Measurements from ENCODE around the gene AMBRA1.

Gene AMBRA1

DNA sequence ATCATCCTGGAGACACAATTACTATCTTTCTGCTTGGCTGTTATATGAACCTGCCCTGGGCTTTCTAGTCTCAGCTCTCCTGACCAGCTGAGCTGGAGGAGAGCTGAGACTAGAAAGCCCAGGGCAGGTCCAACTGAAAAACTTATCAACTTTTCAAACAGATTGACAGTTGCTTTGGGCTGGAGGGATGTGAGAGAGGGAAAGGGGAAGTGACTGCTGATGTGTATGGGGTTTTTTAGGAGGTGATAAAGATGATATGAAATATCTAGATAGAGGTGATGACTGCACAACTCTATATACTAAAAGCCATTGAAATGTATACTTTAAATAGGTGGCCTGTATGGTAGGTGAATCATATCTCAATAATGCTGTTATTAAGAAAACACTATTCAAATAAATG is 142.1 kb downstream of the AMBRA1 start:
- H3K27ac ChIP-seq (ENCODE audit: low read depth, low read length), result no peak overlapping the region
- no peak overlapping the region for H3K9ac ChIP-seq (ENCODE audit: low read length in 5 of 5)
- no peaks in the 10 kb centered on the region for H3K27me3 ChIP-seq (ENCODE audit: control insufficient read depth in 5 of 5, insufficient read depth in 4 of 5, low read length in 5 of 5)
- peaks cover 0 to 5% (median under 1%) of the 10 kb centered on the region in 5 donors for H3K4me1 ChIP-seq (ENCODE audit: control insufficient read depth in 5 of 5, insufficient read depth in 5 of 5, low read length in 5 of 5)
- no peak overlapping the region for H3K4me3 ChIP-seq (ENCODE audit: low read depth in 1 of 5, low read length in 5 of 5)
- H3K36me3 ChIP-seq (ENCODE audit: control insufficient read depth in 5 of 5, insufficient read depth in 5 of 5, low read length in 5 of 5), result peaks cover 0 to 5% (median 0%) of the 10 kb centered on the region in 5 donors
- no peaks in the 10 kb centered on the region for H3K9me3 ChIP-seq (ENCODE audit: control insufficient read depth in 5 of 5, low read length in 5 of 5)

DNA sequence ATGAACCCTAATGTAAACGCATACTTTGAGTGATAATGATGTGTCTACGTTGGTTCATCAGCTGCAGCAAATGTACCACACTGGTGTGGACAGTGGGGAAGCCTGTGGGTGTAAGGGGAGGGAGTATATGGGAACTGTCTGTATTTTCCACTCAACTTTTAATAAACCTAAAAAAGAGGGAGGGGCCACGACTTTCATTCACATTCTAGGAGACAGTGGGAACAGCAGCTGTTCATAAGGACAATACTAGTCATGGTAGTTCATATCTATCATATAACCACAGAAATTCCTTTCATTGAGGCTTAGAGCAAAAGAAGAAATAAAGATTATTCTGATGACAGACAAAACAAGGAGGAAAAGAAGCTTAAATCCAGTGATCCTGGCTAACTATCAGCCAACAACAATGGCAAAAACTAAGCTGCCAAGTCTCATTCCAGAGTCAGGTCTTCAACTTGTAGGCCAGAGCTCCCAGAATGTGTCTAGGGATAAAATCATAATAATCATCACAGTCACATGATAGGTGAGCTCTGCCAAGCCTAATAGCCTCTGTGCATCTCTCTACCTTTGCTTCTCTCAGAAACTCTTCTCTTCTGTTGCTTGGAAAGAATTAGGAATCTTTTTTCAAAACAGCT is 142.9 kb downstream of the AMBRA1 start:
- Histone ChIP-seq H3K9me3 (ENCODE audit: control insufficient read depth in 5 of 5, low read length in 5 of 5) (no peaks in the 10 kb centered on the region), H3K27me3 (ENCODE audit: control insufficient read depth in 5 of 5, insufficient read depth in 4 of 5, low read length in 5 of 5) (no peaks in the 10 kb centered on the region), H3K4me1 (ENCODE audit: control insufficient read depth in 5 of 5, insufficient read depth in 5 of 5, low read length in 5 of 5) (peaks cover 0 to 13% (median 8%) of the 10 kb centered on the region in 5 donors), H3K4me3 (ENCODE audit: low read depth in 1 of 5, low read length in 5 of 5) (no peak overlapping the region), H3K27ac (ENCODE audit: low read depth, low read length) (no peak overlapping the region), H3K9ac (ENCODE audit: low read length in 5 of 5) (no peak overlapping the region), H3K36me3 (ENCODE audit: control insufficient read depth in 5 of 5, insufficient read depth in 5 of 5, low read length in 5 of 5) (peaks cover 0 to 4% (median 0%) of the 10 kb centered on the region in 5 donors)

DNA sequence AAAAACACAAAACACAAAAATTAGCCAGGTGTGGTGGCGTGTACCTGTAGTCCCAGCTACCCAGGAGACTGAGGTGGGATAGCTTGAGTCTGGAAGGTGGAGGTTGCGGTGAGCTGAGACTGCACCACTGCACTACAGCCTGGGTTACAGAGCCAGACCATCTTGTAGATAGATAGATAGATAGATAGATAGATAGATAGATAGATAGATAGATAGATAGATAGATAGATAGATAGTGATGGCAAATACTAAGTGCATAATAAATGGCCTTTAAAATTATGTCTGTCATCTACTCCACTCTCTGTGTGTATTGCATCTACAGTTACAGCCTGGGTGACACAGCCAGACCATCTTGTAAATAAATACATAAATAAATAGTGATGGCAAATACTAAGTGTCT is 146.3 kb downstream of the AMBRA1 start:
- Histone ChIP-seq H3K9me3 (ENCODE audit: control insufficient read depth in 5 of 5, low read length in 5 of 5) (no peaks in the 10 kb centered on the region), H3K9ac (ENCODE audit: low read length in 5 of 5) (no peak overlapping the region), H3K27ac (ENCODE audit: low read depth, low read length) (no peak overlapping the region), H3K4me3 (ENCODE audit: low read depth in 1 of 5, low read length in 5 of 5) (no peak overlapping the region), H3K4me1 (ENCODE audit: control insufficient read depth in 5 of 5, insufficient read depth in 5 of 5, low read length in 5 of 5) (peaks cover 0 to 24% (median 12%) of the 10 kb centered on the region in 5 donors), H3K27me3 (ENCODE audit: control insufficient read depth in 5 of 5, insufficient read depth in 4 of 5, low read length in 5 of 5) (no peaks in the 10 kb centered on the region), H3K36me3 (ENCODE audit: control insufficient read depth in 5 of 5, insufficient read depth in 5 of 5, low read length in 5 of 5) (peaks cover 0 to 5% (median 2%) of the 10 kb centered on the region in 5 donors)

DNA sequence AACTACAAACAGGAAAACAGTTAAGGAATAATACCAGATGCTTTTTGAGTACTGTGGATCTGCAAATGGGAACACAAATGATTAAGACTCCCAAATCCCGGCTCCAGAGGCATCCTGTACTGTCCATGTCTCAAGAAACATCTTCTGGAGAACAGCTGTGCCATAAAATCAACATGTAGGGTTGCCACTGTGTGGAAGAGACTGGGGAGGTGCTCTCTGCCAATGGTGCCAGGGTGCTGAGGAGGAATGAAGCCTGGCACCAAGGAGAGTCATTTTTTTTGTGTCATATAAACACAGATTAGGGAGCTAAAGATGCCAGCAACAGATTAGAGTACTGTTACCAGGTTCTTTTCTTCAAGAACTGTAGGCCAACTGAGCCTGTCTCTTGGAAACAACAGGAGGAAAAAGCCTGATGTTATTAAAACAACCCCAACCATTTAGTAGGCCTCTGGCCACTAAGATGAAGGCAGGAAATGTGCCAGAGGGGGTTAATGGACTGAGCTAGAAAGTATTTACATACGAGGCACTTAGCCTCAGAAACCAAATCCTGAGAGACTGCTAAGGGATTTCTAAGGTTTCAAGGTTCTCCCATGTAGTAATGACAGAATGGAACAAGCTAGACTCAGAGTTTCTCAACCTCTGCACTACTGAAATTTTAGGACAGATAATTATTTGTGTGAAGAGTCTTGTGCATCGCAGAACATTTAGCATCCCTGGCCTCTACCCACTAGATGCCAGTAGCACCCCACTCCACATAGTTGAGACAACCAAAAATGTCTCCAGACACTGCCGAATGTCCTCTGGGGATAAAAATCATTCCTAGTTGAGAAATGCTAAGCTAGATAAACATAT is 147.7 kb downstream of the AMBRA1 start:
- Histone ChIP-seq H3K27me3 (ENCODE audit: control insufficient read depth in 5 of 5, insufficient read depth in 4 of 5, low read length in 5 of 5) (no peaks in the 10 kb centered on the region), H3K9me3 (ENCODE audit: control insufficient read depth in 5 of 5, low read length in 5 of 5) (no peaks in the 10 kb centered on the region), H3K9ac (ENCODE audit: low read length in 5 of 5) (no peak overlapping the region), H3K27ac (ENCODE audit: low read depth, low read length) (peak overlapping the region; percentile 48), H3K4me1 (ENCODE audit: control insufficient read depth in 5 of 5, insufficient read depth in 5 of 5, low read length in 5 of 5) (peaks cover 0 to 24% (median 12%) of the 10 kb centered on the region in 5 donors), H3K4me3 (ENCODE audit: low read depth in 1 of 5, low read length in 5 of 5) (no peak overlapping the region), H3K36me3 (ENCODE audit: control insufficient read depth in 5 of 5, insufficient read depth in 5 of 5, low read length in 5 of 5) (peaks cover 5 to 12% (median 11%) of the 10 kb centered on the region in 5 donors)

DNA sequence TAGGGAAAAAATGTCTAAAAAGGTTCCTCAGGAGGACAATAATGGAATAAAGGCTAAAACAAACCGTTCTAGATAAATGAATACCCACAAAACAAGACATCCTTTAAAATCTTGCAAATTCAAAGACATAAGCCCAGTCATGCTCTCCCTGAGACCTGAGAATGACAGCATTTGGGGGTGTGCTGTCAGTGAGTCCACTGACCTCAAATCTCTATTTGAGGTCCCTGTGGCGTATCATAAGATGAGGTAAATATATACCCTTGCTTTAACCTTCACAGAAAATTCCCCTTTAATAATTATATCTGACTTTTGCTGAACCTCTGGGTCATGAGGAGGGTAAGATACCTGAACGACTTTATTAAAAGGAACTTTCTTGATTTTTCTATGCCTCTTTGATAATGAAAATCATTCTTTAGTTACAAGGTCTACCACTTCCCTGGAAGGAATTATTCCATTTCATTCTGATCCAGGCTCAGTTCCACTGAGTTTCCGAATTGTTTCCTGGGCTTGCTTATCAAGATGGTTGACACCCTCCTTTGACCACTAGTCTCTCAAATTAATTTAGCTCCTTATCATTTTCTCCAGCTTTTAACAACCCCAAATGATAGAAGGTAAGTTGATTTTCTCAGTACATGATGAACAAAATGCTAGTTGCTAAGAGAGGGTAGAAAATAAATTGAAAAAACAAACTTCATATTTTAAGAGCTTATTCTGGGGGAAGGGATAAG is 148.5 kb downstream of the AMBRA1 start:
- no peak overlapping the region for H3K4me3 ChIP-seq (ENCODE audit: low read depth in 1 of 5, low read length in 5 of 5)
- H3K27ac ChIP-seq (ENCODE audit: low read depth, low read length), result peak overlapping the region; percentile 48
- no peaks in the 10 kb centered on the region for H3K27me3 ChIP-seq (ENCODE audit: control insufficient read depth in 5 of 5, insufficient read depth in 4 of 5, low read length in 5 of 5)
- H3K9ac ChIP-seq (ENCODE audit: low read length in 5 of 5), result peak overlapping the region in 1 of 5 donors; percentile 4
- peaks cover 7 to 12% (median 11%) of the 10 kb centered on the region in 5 donors for H3K36me3 ChIP-seq (ENCODE audit: control insufficient read depth in 5 of 5, insufficient read depth in 5 of 5, low read length in 5 of 5)
- no peaks in the 10 kb centered on the region for H3K9me3 ChIP-seq (ENCODE audit: control insufficient read depth in 5 of 5, low read length in 5 of 5)
- peaks cover 0 to 21% (median 12%) of the 10 kb centered on the region in 5 donors for H3K4me1 ChIP-seq (ENCODE audit: control insufficient read depth in 5 of 5, insufficient read depth in 5 of 5, low read length in 5 of 5)

DNA sequence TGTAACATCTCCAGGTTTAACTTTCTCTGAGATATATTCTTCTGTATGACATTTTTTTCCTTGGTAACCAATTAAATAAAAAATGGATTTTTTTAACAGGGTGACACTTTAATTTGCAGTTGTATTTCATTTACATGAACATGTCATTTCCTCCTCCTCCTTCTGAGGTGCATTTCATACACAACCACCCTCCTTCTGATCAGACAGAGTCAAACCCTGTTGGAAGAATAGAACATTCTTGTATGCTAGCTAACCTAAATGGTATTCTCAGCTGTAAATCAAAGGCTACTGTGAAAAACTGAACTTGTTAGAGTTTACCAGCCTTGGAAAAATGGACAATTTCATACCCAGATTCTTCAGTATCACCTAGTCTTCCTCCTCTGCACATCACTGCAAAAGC is 149.5 kb downstream of the AMBRA1 start:
- no peak overlapping the region for H3K4me3 ChIP-seq (ENCODE audit: low read depth in 1 of 5, low read length in 5 of 5)
- no peaks in the 10 kb centered on the region for H3K27me3 ChIP-seq (ENCODE audit: control insufficient read depth in 5 of 5, insufficient read depth in 4 of 5, low read length in 5 of 5)
- H3K36me3 ChIP-seq (ENCODE audit: control insufficient read depth in 5 of 5, insufficient read depth in 5 of 5, low read length in 5 of 5), result peaks cover 7 to 14% (median 11%) of the 10 kb centered on the region in 5 donors
- peaks cover 0 to 21% (median 12%) of the 10 kb centered on the region in 5 donors for H3K4me1 ChIP-seq (ENCODE audit: control insufficient read depth in 5 of 5, insufficient read depth in 5 of 5, low read length in 5 of 5)
- H3K27ac ChIP-seq (ENCODE audit: low read depth, low read length), result no peak overlapping the region
- no peak overlapping the region for H3K9ac ChIP-seq (ENCODE audit: low read length in 5 of 5)
- H3K9me3 ChIP-seq (ENCODE audit: control insufficient read depth in 5 of 5, low read length in 5 of 5), result no peaks in the 10 kb centered on the region

DNA sequence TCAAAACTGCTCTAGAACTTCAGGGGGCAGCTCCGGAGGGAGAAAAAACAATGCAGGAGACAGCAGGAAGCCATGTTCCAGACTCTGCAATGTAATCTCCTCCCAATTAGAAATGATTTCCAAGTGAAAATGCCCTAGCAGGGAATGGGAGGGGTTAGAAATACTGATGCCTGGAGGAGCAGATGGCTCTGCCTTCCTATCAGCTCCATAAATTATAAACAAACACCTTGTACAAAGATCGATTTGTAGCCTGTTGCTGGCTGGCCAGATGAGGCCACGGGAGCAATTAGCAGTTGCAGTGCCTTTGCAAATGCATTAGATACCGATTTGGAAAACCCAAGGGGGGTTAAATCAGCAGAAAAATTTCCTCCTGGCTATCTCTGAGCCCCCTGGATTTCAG is 155.6 kb downstream of the AMBRA1 start:
- peaks cover 6 to 29% (median 23%) of the 10 kb centered on the region in 5 donors for H3K36me3 ChIP-seq (ENCODE audit: control insufficient read depth in 5 of 5, insufficient read depth in 5 of 5, low read length in 5 of 5)
- H3K9me3 ChIP-seq (ENCODE audit: control insufficient read depth in 5 of 5, low read length in 5 of 5), result no peaks in the 10 kb centered on the region
- H3K4me3 ChIP-seq (ENCODE audit: low read depth in 1 of 5, low read length in 5 of 5), result no peak overlapping the region
- H3K4me1 ChIP-seq (ENCODE audit: control insufficient read depth in 5 of 5, insufficient read depth in 5 of 5, low read length in 5 of 5), result peaks cover 0 to 26% (median 9%) of the 10 kb centered on the region in 5 donors
- H3K27me3 ChIP-seq (ENCODE audit: control insufficient read depth in 5 of 5, insufficient read depth in 4 of 5, low read length in 5 of 5), result no peaks in the 10 kb centered on the region
- H3K27ac ChIP-seq (ENCODE audit: low read depth, low read length), result no peak overlapping the region
- H3K9ac ChIP-seq (ENCODE audit: low read length in 5 of 5), result no peak overlapping the region

DNA sequence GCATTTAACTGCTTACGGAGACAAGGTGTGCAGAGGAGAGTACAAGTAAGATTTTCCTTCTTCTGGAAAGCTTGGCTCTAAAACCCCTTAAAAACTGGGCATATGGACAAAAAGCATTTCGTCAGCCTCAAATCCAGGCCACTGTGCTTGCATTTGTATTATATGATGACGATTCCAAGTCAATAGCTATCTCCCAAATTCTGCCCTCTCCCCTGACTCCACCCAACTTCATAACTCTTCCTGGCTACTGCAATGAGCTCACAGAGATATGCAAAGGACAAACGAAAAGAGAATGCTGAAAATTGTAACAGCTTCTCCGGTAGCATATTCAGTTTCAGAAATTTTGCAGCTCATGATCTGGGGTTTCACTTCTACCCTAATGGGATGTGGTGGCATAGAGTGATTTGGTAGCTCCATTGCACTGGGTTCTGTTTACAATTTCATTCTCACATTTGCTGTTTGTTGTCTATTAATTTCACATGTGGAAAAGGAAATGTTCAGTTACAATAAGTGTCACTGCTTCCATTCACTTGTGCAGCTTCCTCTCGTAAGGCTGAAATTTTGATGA is 156.6 kb downstream of the AMBRA1 start:
- H3K27me3 ChIP-seq (ENCODE audit: control insufficient read depth in 5 of 5, insufficient read depth in 4 of 5, low read length in 5 of 5), result no peaks in the 10 kb centered on the region
- H3K9me3 ChIP-seq (ENCODE audit: control insufficient read depth in 5 of 5, low read length in 5 of 5), result no peaks in the 10 kb centered on the region
- H3K9ac ChIP-seq (ENCODE audit: low read length in 5 of 5), result no peak overlapping the region
- no peak overlapping the region for H3K27ac ChIP-seq (ENCODE audit: low read depth, low read length)
- no peak overlapping the region for H3K4me3 ChIP-seq (ENCODE audit: low read depth in 1 of 5, low read length in 5 of 5)
- H3K4me1 ChIP-seq (ENCODE audit: control insufficient read depth in 5 of 5, insufficient read depth in 5 of 5, low read length in 5 of 5), result peaks cover 0 to 26% (median 9%) of the 10 kb centered on the region in 5 donors
- peaks cover 5 to 34% (median 23%) of the 10 kb centered on the region in 5 donors for H3K36me3 ChIP-seq (ENCODE audit: control insufficient read depth in 5 of 5, insufficient read depth in 5 of 5, low read length in 5 of 5)

DNA sequence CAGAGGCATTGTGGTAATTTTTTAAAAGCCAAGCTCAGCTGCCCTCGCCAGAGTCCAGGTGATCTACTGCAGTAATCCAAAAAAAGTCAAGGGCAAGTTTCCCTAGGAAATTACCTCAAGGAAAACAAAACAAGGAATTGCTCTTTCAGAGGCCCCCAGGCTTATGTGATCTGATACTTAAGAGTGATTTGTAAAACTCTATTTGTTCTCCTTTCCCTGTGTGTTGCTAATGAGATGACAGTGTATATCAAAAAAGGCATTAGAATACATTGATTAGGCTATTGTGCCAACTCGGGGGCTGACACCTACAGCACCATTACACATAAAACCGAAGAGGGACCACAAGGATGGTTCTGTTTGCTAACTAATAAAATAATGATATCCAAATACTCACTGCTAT is 157.7 kb downstream of the AMBRA1 start:
- Histone ChIP-seq H3K27ac (ENCODE audit: low read depth, low read length) (no peak overlapping the region), H3K36me3 (ENCODE audit: control insufficient read depth in 5 of 5, insufficient read depth in 5 of 5, low read length in 5 of 5) (peaks cover 8 to 30% (median 24%) of the 10 kb centered on the region in 5 donors), H3K9ac (ENCODE audit: low read length in 5 of 5) (no peak overlapping the region), H3K4me3 (ENCODE audit: low read depth in 1 of 5, low read length in 5 of 5) (no peak overlapping the region), H3K4me1 (ENCODE audit: control insufficient read depth in 5 of 5, insufficient read depth in 5 of 5, low read length in 5 of 5) (peaks cover 0 to 26% (median 15%) of the 10 kb centered on the region in 5 donors), H3K9me3 (ENCODE audit: control insufficient read depth in 5 of 5, low read length in 5 of 5) (no peaks in the 10 kb centered on the region), H3K27me3 (ENCODE audit: control insufficient read depth in 5 of 5, insufficient read depth in 4 of 5, low read length in 5 of 5) (no peaks in the 10 kb centered on the region)

Measured in subcutaneous abdominal adipose tissue (tissue), 5 donors.